C4-2B (cell line): Measurements from ENCODE around the gene FOXK1.

Experiments
- H3K27ac ChIP-seq: fragments of 450-650 bp; 2 replicates; pipeline ENCODE4 v1.5.1; 2017
- ZFX ChIP-seq: fragments of 450-650 bp; IDR thresholded peaks from 2 replicates; pipeline ENCODE4 v1.6.1; 2017
- TF ChIP-seq, protein P1 (sequence below): fragments of 450-650 bp; conservative IDR thresholded peaks from 2 replicates; pipeline ENCODE4 v1.5.1; 2017; ENCODE audit warnings: mild to moderate bottlenecking

The FOXK1 gene

DNA sequence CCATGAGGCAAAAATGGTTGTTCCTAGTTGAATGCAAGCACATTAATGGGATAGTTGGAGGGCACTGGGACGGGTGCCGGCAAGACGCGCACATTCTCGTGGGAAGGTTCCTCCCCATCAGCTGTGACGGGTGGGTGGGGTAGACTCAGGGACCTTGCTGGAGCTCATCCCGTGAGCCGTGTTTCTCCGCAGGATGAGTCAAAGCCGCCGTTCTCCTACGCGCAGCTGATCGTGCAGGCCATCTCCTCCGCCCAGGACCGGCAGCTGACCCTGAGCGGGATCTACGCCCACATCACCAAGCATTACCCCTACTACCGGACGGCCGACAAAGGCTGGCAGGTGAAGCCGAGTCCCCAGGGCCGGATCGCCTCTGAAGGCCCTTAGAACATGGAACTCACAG, 73.0 kb downstream of the FOXK1 start:
- TF ChIP-seq ZFX = no peak
- TF ChIP-seq, protein P1, sequence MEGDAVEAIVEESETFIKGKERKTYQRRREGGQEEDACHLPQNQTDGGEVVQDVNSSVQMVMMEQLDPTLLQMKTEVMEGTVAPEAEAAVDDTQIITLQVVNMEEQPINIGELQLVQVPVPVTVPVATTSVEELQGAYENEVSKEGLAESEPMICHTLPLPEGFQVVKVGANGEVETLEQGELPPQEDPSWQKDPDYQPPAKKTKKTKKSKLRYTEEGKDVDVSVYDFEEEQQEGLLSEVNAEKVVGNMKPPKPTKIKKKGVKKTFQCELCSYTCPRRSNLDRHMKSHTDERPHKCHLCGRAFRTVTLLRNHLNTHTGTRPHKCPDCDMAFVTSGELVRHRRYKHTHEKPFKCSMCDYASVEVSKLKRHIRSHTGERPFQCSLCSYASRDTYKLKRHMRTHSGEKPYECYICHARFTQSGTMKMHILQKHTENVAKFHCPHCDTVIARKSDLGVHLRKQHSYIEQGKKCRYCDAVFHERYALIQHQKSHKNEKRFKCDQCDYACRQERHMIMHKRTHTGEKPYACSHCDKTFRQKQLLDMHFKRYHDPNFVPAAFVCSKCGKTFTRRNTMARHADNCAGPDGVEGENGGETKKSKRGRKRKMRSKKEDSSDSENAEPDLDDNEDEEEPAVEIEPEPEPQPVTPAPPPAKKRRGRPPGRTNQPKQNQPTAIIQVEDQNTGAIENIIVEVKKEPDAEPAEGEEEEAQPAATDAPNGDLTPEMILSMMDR = no peak
- no peak overlapping the region for H3K27ac ChIP-seq

DNA sequence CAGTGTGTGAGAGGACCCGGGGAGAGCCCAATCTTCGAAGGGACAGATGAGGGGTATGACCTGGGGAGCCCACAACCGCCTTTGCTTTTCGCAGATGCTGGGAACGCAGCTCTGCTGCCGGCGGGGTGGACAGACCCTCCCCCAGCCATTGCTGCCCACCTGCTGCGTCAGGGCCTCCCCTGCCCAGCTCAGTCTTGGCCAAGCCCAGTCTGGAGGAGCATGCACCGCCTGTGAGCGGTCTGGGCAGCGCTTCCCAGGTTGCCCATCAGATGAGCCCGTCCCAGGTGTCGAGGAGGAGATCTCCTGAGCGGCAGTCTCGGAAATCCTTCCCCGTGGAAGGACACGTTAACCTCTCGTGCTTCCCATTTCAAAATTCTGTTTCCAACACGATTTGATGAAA, 76.0 kb downstream of the FOXK1 start:
- no peak overlapping the region for H3K27ac ChIP-seq
- TF ChIP-seq, protein P1 = no peak
- no peak for TF ChIP-seq ZFX

DNA sequence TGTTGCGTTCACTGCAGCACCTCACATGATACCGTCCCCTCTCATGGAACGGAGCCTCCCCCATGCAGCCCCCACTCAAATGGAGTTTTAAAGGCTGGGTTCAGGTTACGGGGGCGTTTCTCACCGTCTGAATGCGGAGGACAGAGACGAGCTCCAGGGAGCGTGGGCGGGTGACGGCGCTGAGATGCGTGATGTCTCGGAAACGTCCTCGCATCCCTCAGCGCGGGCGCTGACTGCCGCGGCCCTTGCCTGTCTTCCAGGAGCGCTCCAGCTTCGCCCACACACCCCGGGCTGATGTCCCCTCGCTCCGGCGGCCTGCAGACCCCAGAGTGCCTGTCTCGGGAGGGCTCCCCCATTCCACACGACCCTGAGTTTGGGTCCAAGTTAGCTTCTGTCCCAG, 76.7 kb downstream of the FOXK1 start:
- no peak overlapping the region for H3K27ac ChIP-seq
- TF ChIP-seq, protein P1 = no peak
- no peak for TF ChIP-seq ZFX

DNA sequence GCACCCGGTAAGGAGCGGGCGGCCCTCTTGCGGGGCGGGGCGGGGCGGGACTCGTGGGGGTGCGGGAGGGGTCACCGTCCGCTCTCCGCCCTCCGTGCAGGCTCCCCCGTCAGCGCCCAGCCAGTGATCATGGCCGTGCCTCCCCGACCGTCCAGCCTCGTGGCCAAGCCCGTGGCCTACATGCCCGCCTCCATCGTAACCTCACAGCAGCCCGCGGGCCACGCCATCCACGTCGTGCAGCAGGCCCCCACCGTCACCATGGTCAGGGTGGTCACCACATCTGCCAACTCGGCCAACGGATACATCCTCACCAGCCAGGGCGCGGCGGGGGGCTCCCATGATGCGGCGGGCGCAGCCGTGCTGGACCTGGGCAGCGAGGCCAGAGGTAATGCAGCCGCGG, 77.1 kb downstream of the FOXK1 start:
- no peak overlapping the region for H3K27ac ChIP-seq
- TF ChIP-seq ZFX = no peak
- TF ChIP-seq, protein P1 = no peak

DNA sequence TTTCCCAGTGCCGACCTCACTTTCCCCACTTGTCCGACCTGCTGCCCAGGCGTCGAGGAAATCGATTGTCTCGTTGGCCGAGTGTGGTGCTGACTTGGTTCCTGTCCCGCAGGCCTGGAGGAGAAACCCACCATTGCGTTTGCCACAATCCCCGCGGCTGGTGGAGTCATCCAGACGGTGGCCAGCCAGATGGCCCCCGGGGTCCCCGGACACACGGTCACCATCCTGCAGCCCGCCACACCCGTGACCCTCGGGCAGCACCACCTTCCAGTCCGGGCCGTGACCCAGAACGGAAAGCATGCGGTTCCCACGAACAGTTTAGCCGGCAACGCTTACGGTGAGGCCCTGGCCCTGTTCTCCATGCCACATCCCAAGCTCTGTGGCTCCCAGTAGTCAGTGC, 78.9 kb downstream of the FOXK1 start:
- no peak for TF ChIP-seq ZFX
- TF ChIP-seq, protein P1 = no peak
- H3K27ac ChIP-seq = no peak overlapping the region

DNA sequence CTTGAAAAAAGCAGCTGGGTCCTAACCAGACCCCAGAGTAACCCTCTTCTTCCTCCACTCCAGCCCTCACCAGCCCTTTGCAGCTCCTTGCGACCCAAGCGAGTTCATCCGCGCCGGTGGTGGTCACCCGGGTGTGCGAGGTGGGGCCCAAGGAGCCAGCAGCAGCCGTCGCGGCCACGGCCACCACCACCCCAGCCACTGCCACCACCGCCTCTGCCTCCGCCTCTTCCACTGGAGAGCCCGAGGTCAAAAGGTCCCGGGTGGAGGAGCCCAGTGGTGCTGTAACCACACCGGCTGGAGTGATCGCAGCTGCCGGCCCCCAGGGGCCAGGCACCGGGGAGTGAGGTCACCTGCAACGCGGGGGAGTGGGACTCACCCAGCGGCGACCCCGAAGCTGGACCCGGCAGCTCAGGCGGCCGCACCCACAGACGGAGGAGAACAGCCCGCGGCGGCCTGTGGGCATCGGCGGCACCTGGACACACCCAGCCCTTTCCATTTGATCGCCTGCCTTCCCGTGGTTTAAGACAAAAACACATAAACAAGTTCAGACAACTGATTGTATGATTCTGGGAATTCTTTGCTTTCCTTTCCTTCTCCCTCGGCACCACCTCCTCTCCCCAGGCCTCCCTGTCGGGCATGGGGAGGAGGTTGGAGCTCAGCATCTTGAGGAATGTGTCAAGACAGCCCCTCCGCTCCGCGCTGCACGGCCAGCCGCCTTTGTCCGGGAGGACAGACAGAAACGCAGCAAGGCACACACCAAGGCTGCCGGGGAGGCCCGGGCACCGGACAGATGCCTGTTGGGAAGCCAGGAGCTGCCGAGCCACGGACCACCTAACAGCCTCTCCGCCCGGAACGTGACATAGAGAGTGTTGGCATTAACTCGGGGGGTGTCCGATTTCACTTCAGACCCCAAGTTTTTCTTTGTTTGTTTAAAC, 80.3 kb downstream of the FOXK1 start:
- no peak overlapping the region for H3K27ac ChIP-seq
- no peak for TF ChIP-seq ZFX
- TF ChIP-seq, protein P1 = no peak

DNA sequence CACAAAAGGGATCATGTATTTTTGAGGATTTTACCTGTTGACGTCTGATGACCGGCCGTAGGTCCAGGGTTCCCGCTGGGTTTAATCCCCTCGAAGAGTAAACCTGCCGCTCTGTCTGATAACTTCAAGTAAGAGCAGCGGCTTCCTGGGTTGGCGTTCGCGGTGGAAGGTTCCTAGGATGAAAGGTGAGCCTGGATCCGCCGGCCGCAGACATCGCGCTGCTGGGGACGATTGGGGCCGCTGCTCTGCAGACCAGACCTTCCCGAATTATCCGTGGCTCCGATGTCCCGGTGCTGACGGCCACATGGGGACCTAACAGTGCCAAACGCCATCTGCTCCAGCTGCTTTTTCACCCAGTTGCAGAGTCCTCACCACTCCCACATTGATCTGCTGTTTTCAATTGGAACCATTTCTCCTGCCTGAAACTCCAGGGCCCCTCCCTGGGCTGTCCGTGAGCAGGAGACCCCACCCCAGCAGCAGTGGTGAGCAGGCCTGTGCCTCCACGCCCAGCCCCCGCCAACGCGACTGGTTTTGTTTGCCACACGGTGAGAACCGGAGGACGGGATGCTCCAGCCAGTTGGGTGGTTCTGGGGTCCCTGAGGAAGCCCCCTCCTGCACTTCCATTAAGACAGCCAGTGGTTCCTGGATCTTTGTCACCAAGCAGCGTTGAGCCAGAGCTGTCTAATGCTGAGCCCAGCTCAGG, 81.1 kb downstream of the FOXK1 start:
- no peak overlapping the region for H3K27ac ChIP-seq
- TF ChIP-seq, protein P1 = no peak
- no peak for TF ChIP-seq ZFX
